ENCODE data around the gene RNASE1. TPM values are rescaled to one million over a fixed set of nuclear protein-coding genes. Genes with fewer than 3 reads are reported as not detected.
"Not testable (repeated sequence)": the region's sequence is repeated elsewhere in the genome, so short reads cannot be mapped to it uniquely, and the experiment has no call there.

RNASE1 gene
- polyA plus RNA-seq, 5 donors = 299 to 478 (median 401) TPM

DNA sequence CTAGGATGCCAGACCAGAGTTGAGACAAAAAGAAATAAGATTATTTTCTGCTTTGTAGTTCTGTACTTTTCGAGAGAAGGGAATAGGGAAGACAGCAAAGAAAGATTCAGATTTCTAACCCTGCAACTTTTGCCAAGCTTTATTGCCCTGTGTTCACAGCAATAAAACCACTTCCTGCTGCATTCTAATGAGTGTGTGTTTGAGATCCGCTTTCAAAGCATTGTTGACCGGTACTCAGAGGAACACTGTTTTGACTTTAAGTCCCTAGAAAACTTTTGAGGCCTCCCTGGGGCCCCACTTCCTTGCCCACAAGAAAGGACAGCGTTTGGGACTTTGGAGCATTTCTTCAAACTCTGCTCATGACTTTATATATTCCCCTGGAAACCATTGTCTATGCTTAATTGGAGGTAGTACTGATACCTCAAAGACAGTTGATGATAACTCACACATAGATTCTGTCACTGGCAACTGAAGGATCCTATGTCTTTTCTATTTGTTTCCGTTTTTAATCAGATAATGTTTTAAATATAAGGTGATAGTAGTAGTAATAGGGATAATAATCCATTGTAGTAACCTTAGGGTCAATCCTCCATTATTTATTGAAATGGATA, 20.3 kb downstream of the RNASE1 start:
- DNase-seq = no peak

DNA sequence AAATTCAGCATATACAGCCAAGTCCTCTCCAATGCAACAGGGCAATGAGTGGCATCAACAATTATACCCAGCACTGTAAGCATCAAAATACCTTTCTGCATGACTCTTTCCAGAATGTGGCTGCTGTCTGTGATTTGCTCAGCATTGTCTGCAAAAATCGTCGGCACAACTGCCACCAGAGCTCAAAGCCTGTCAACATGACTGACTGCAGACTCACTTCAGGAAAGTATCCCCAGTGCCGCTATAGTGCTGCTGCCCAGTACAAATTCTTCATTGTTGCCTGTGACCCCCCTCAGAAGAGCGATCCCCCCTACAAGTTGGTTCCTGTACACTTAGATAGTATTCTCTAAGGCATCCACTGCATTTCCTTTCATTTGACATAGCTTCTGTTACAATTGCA, 20.8 kb downstream of the RNASE1 start:
- DNase-seq = no peak

DNA sequence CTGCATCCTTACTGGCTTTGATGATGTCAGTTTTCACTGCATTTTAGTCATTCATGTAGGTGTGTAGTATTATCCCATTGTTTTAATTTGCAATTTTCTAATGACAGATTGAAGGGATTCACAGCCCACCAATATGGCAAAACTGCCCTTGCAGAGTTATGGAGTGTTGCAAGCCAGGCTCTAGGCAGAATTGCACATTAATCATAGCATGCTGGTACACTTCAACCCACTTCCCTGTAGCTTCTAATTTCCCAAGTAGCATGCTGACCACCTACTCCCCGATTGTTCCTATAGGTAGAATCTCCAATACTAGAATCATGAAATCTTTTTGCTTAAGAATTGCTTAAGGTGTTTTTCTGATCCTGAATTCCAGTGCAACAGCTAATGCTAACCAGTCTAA, 26.7 kb downstream of the RNASE1 start:
- DNase-seq = no peak

DNA sequence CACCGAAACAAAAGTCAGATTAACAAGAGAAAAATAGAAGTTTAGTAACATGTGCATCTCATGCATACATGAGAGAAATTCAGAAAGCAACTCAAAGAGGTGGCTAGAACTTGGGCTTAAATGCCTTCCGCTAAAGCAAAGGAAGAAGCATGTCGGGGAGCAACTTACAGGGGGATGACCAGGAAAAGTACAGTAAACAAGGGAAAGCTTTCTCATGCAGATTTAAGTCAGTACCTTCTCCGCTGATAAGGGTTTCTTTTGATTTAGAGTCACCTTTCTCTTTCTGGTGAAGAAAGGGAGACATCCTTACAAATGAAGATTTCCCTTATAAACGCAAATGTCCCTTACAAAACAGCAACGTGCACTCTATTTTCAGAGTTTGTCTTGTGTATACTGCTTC, 27.6 kb downstream of the RNASE1 start:
- DNase-seq = no peak

DNA sequence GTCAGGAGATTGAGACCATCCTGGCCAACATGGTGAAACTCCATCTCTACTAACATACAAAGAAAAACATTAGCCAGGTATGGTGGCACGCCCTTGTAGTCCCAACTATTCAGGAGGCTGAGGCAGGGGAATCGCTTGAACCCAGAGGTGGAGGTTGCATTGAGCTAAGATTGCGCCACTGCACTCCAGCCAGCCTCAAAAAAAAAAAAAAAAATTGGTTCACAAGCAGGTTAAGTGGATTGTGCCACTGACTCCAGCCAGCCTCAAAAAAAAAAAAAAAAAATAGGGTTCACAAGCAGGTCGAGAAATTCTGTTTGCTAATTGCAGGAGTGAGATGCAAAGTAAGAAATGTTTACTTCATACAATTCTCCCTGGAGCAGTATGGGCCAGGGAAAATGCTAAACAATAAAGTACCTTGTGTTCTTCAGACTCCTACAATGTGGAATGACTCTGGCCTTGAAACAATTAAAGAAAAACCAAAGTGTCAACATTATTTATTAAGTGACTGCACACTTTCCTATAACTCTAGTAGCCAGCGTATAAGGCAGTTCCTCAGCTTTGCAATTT, 28.3 kb downstream of the RNASE1 start:
- DNase-seq = no peak

DNA sequence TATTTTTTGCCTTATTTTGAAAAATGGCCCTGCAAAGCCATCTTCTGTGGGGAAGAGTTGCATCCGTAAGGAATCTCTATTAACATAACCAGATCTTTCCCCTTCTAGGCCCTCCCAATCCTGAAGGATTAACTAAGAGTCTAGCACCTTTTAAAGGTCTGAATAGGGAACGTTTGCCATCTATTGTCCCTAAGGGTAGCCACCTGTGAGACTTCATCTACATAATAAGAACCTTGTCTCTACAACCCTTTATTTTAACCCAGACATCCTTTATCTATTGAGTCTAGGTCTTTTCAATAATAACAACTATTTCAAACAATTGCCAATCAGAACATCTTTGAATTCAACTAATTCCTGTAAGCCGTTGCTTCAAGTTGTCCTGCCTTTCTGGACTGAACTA, 30.0 kb downstream of the RNASE1 start:
- no peak for DNase-seq

DNA sequence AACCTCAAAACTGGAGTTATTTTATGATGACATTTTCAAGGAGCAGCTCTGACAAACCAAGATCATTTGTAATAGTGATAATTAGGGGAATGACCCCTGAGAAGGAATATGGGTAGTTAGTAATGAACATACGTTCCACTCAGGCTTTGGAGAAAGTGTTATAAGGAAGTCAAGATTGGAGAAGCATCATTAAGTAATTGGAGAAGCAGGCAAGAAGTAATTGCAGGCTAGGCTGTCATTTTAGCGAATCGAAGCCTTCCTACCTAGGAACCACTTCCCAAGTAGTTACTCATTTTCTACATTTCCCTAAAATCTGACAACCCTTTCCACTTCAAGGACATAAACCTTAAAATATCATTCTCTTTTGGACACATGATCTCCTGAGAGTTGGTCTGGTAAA, 33.2 kb downstream of the RNASE1 start:
- no peak for DNase-seq

DNA sequence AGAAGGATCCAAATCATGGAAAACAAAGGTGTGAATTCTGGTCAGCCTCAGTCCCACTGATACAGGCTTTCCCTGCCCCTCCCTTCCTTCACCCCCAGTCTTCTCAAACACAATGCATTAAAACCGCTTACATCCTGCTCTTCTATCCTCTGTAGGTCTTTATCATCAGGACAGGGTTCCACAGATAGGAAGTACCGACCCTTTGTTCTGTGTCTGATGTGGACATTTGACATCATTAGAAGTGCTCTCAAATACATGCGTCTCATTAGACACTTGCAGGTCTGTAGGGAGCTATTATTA, 34.1 kb downstream of the RNASE1 start:
- DNase-seq = no peak

DNA sequence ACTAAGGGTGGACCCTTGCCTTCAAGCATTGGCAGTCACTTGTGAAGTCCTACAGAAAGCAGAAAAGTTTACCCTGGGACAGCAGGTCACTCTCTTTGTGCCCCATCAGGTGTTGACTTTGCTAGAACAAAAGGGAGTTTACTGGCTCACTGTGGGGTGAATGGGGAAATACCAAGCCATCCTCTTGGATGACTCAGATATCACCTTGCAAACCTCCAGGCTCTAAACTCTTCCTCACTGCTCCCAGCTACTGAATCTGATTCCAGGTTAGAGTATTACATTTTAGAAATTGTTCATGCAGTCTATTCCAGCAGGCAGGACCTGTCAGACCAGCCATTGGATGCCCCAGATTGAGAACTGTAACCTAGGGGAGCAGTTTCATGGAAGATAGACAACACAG, 41.7 kb downstream of the RNASE1 start:
- DNase-seq = no peak

DNA sequence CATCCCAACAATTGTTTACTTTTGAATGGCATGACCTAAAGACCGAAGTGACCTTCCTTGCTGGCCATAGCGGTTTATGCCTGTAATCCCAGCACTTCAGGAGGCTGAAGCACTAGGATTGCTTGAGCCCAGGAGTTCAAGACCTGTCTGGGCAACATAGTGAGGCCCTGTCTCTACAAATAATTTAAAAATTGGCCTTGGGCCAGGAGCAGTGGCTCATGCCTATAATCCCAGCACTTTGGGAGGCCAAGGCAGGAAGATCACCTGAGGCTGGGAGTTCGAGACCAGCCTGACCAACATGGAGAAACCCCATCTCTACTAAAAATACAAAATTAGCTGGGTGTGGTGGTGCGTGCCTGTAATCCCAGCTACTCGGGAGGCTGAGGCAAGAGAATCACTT, 43.2 kb downstream of the RNASE1 start:
- DNase-seq = not testable (repeated sequence)

DNA sequence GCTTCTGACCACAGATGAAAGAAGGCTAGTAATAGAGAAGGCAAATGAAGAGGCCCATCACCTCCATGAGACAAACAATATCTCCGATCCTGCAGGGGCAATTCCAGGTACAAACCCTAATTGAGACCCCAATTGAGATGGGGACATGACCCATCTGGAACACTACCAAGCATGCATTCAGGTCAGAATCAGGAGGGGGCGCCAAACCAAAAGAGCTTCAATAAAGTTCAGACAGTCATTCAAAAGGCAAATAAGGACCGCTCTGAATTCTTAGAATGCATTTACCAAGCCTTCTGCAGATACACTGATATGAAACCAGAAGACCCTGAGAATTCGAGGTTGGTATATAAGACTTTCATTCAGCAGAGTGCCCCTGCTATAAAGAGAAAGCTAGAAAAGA, 44.7 kb downstream of the RNASE1 start:
- DNase-seq = no peak

DNA sequence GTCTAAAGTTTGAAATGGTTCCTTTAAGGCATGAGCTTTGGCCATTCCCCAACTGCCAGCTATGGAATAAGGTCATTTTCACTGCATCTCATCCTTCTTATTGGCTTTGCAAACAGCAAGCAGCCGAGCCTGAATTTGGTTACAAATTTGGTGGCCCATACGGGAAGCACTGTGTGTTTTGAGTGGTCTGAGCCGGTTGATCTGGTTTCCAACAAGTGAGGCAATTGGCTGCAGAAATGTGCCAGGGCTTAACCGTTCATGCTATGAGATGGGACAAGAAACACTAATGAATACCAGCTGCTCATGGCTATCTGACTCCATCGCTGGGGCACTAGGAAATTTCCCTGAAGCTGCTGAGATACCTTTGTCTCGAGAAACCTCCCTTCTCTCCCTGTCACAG, 47.6 kb downstream of the RNASE1 start:
- no peak for DNase-seq

DNA sequence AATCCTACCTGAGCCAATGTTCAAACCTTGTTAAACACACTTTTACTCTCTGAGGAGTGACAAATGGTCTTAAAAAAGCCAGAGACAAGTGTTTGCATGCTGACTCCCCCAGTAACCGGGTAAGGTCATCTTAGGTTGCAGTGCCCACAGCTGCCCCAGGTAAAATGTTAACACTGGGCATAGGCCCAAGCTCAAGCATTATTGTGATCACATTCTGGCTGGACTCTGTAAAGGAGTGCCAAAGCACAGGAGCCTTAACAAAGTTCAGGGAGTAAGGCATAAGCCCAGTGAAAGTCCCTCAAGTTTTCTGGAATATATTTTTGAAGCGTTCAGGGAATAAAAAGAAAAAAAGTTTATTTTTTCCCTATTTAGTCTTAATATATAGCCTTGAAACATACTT, 48.3 kb downstream of the RNASE1 start:
- DNase-seq = no peak

DNA sequence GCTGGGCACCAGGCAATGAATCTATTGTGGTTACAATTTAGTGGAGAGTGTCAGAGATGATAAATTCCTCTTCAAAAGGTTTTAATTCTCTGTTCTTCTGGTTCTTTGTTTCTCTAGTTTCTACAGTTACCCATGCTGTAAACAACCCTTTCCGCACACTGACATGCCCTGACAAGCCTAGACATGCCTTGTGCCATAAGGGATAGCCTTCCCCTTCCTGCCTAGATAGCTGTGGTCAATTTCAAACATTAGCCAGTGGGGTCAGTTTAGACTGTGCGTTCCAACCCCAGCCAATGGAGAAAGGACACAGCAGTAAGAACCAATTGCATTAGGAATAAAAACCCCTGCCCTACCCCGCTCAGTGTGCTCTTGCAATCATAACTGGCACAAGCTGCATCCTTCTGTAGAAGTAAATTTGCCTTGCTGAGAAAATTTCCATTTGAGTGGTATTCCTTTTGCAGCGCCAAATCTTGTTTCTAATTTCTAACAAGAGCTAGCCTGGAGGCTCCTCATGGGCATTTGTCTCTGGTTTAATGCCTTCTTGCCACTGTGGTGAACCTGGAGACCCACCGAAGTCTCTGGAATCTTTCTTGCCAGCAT, 50.6 kb downstream of the RNASE1 start:
- no peak for DNase-seq

Other genes starting within 250 kb of the RNASE1 start
- not detected for gene RNASE9, start 241.8 kb downstream of the RNASE1 start, polyA plus RNA-seq (ENCODE audit: insufficient read depth in 1 of 5, insufficient read length in 5 of 5, low replicate concordance in 1 of 5)
- not detected for gene RNASE11, start 214.8 kb downstream of the RNASE1 start, polyA plus RNA-seq (ENCODE audit: insufficient read depth in 1 of 5, insufficient read length in 5 of 5, low replicate concordance in 1 of 5)
- gene RNASE12, start 211.5 kb downstream of the RNASE1 start, polyA plus RNA-seq (ENCODE audit: insufficient read depth in 1 of 5, insufficient read length in 5 of 5, low replicate concordance in 1 of 5) = not detected
- gene OR6S1, start 161.2 kb downstream of the RNASE1 start, polyA plus RNA-seq (ENCODE audit: insufficient read depth in 1 of 5, insufficient read length in 5 of 5, low replicate concordance in 1 of 5) = not detected
- gene RNASE4, start 118.3 kb downstream of the RNASE1 start, polyA plus RNA-seq (ENCODE audit: insufficient read depth in 1 of 5, insufficient read length in 5 of 5, low replicate concordance in 1 of 5) = 10 to 100 TPM in 1 of 5 donors, 1 to 10 TPM in 4; 6.6 to 10.1 (median 9.1) TPM
- gene ANG, start 114.1 kb downstream of the RNASE1 start, polyA plus RNA-seq (ENCODE audit: insufficient read depth in 1 of 5, insufficient read length in 5 of 5, low replicate concordance in 1 of 5) = 10 to 100 TPM in 2 of 5 donors, 1 to 10 TPM in 3; 7.2 to 11.7 (median 8.9) TPM
- under 1 TPM in 1 of 5 donors, not detected in 4; 0.16 TPM for gene EDDM3A, start 57.0 kb downstream of the RNASE1 start, polyA plus RNA-seq (ENCODE audit: insufficient read depth in 1 of 5, insufficient read length in 5 of 5, low replicate concordance in 1 of 5)
- not detected for gene EDDM3B, start 34.4 kb downstream of the RNASE1 start, polyA plus RNA-seq (ENCODE audit: insufficient read depth in 1 of 5, insufficient read length in 5 of 5, low replicate concordance in 1 of 5)
- gene RNASE6, start 21.6 kb downstream of the RNASE1 start, polyA plus RNA-seq (ENCODE audit: insufficient read depth in 1 of 5, insufficient read length in 5 of 5, low replicate concordance in 1 of 5) = 1 to 10 TPM; 6.5 to 8.3 (median 7.9) TPM
- gene RNASE3, start 88.5 kb upstream of the RNASE1 start, polyA plus RNA-seq (ENCODE audit: insufficient read depth in 1 of 5, insufficient read length in 5 of 5, low replicate concordance in 1 of 5) = 1 to 10 TPM in 1 of 5 donors, under 1 TPM in 3, not detected in 1; 0.44 to 1.6 (median 0.72) TPM
- 1 to 10 TPM; 1.2 to 2.5 (median 1.8) TPM for gene RNASE2, start 152.6 kb upstream of the RNASE1 start, polyA plus RNA-seq (ENCODE audit: insufficient read depth in 1 of 5, insufficient read length in 5 of 5, low replicate concordance in 1 of 5)
- gene METTL17, start 187.1 kb upstream of the RNASE1 start, polyA plus RNA-seq (ENCODE audit: insufficient read depth in 1 of 5, insufficient read length in 5 of 5, low replicate concordance in 1 of 5) = 100 to 1,000 TPM; 104 to 139 (median 116) TPM
- gene SLC39A2, start 196.4 kb upstream of the RNASE1 start, polyA plus RNA-seq (ENCODE audit: insufficient read depth in 1 of 5, insufficient read length in 5 of 5, low replicate concordance in 1 of 5) = under 1 TPM in 2 of 5 donors, not detected in 3; 0.14 to 0.49 TPM
- gene NDRG2, start 222.2 kb upstream of the RNASE1 start, polyA plus RNA-seq (ENCODE audit: insufficient read depth in 1 of 5, insufficient read length in 5 of 5, low replicate concordance in 1 of 5) = 100 to 1,000 TPM; 123 to 163 (median 138) TPM
- gene TPPP2, start 227.4 kb upstream of the RNASE1 start, polyA plus RNA-seq (ENCODE audit: insufficient read depth in 1 of 5, insufficient read length in 5 of 5, low replicate concordance in 1 of 5) = under 1 TPM; 0.12 to 0.39 (median 0.23) TPM
- gene RNASE13, start 232.0 kb upstream of the RNASE1 start, polyA plus RNA-seq (ENCODE audit: insufficient read depth in 1 of 5, insufficient read length in 5 of 5, low replicate concordance in 1 of 5) = under 1 TPM in 1 of 5 donors, not detected in 4; 0.16 TPM
- gene RNASE7, start 239.5 kb upstream of the RNASE1 start, polyA plus RNA-seq (ENCODE audit: insufficient read depth in 1 of 5, insufficient read length in 5 of 5, low replicate concordance in 1 of 5) = under 1 TPM in 3 of 5 donors, not detected in 2; 0.12 to 0.13 (median 0.12) TPM

Data from right lung (tissue), 5 donors.